Activated CD8-positive, alpha-beta memory T cell treated with anti-CD3 and anti-CD28 coated beads, Interleukin-2, amount 50 U/mL, for 4 hours (primary cell): ENCODE results near the gene BAHD1.
"Not testable (repeated sequence)": the region's sequence is repeated elsewhere in the genome, so short reads cannot be mapped to it uniquely, and the experiment has no call there.

ENCODE experiments used
- DNase-seq: peaks from one replicate; pipeline ENCODE4 v3.0.0-alpha.2; 2020

Gene BAHD1

DNA sequence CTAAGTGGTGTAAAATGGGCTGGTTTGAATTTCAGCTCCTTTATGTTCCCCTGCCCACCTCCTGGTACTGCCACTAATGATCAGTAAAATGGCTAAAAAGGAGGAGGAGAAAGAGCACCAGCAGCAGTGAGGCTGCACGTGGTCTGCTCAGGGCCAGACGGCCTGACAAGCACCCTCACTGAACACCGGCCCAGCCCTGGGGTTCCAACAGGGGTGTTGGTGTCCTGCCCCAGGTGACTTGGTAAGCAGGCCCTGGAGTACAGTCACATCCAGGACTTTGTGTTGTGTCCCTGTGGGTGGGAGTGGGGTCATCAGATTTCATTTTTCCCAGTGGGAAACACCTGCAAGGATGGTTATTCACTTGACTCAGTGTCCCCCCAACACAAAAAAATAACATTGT lies 5.4 kb downstream of the BAHD1 start:
- no peak for DNase-seq

- no peak for DNase-seq
Observed at GRCh38 chr15:40448354-40448753, 7.6 kb downstream of the BAHD1 start.

GRCh38 chr15:40449275-40449674 lies 8.5 kb downstream of the BAHD1 start:
- no peak for DNase-seq

- DNase-seq: no peak
Observed at GRCh38 chr15:40450047-40450446, 9.3 kb downstream of the BAHD1 start.

- DNase-seq: no peak
Observed at GRCh38 chr15:40451527-40452158, 10.9 kb downstream of the BAHD1 start.

DNA sequence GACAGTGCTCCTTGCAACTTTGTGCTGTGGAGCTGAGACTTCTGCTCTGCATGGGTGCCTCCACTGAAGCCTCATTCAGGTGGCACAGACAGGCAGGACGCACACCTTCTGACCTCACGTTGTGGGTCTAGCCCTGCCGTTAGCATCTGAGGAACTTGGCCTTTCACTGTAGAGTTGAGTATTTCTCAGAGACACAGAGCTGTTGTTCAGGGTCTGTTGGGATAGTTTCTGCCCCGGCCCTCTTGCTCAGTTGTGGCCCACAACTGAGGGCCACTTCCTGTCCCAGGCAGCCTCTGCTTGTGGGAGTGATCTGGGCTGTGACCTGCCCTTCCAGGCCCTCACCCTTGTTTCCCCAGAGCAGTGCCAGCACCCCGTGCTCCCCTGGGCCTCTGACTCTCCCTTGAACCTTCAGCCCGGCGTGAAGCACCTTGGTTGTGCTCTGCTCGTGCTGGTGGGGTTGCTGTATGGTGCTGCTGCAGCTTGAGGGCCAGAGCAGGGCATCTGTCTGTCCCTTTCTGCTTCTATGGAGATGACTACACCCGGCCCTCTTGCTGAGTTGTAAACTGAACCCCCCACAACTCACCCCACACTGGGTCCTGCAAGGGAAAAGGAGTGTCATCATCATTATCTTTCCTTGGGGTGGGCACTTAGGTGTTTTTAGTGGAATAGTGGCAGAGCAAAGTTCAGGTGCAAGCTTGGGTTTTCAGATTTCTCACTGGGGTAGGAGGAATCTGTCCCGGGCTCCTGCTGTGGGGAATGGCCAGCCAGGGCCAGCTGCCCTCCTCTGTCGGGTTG lies 11.7 kb downstream of the BAHD1 start:
- DNase-seq: no peak

- DNase-seq: not testable (repeated sequence)
Observed at GRCh38 chr15:40453941-40454340, 13.2 kb downstream of the BAHD1 start.

DNA sequence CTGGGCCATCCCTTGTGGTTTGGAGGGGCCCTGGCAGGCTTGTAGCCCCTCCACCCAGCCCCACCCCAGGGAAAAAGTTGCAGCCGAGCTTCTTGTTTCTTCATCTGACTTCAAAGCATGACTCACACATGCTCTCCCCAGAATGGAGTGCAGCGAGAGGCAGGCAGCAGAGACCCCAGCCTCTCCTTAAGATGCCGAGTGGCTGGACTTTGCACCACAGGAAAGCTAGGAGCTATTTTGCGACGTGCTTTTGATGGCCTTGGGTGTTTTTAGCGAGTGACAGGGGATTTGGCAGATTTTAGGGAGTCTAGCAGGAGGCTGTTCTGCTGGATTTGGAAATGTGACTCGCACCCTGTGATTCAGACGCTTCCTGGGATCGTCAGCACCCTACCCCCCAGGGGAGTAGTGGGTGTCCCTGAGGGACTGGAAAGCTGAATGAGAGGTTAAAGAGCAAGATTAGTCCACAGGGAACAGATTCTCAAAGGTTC lies 14.2 kb downstream of the BAHD1 start:
- peak; percentile 43 for DNase-seq

- DNase-seq: no peak
Observed at GRCh38 chr15:40456299-40456712, 15.6 kb downstream of the BAHD1 start.

DNA sequence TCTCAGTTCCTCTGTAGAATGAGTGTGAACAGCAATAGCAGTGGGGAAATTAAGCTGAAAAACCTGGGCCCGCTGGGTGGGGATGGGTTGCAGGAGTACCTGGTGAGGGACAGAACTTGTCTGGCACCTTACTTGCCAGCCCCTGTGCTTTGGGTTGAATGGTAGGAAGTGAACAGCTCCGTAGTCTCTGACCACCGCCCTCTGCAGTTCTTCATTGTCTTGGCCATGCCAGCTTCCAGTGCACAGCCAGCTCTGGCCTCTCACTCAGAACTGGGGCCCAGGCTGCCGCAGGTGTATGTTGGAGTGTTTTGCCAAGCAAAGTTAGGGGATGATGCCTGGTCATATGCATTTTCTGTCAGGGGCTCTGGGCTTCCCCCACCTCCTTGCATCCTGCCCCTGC lies 16.0 kb downstream of the BAHD1 start:
- no peak for DNase-seq

DNA sequence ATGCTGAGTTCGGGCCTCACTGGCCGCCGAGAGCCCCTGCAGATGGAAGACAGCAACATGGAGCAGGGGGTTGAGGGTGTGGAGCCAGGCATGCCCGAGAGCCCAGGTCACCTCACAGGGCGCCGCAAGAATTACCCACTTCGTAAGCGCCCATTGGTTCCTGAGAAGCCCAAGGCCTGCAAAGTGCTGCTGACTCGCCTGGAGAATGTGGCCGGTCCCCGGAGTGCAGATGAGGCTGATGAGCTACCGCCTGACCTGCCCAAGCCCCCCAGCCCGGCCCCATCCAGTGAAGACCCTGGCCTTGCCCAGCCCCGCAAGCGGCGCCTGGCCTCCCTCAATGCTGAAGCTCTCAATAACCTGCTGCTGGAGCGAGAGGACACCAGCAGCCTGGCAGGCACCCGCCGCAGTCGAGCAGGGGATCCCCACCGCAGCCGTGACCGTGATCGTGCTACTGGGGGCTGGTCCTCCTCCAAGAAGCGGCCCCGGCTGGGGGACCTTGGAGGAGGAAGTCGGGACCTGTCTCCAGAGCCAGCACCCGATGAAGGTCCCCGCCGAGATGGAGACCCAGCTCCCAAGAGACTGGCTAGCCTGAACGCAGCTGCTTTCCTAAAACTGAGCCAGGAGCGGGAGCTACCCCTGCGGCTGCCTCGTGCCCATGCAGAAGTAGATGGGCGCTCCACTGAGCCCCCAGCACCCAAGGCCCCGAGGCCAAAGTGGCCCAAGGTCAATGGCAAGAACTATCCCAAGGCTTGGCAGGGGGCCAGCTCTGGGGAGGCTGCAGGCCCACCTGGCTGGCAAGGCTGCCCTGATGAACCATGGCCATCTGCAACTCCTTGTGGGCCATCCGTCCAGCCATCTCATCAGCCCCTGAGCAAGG lies 18.0 kb downstream of the BAHD1 start:
- no peak for DNase-seq

DNA sequence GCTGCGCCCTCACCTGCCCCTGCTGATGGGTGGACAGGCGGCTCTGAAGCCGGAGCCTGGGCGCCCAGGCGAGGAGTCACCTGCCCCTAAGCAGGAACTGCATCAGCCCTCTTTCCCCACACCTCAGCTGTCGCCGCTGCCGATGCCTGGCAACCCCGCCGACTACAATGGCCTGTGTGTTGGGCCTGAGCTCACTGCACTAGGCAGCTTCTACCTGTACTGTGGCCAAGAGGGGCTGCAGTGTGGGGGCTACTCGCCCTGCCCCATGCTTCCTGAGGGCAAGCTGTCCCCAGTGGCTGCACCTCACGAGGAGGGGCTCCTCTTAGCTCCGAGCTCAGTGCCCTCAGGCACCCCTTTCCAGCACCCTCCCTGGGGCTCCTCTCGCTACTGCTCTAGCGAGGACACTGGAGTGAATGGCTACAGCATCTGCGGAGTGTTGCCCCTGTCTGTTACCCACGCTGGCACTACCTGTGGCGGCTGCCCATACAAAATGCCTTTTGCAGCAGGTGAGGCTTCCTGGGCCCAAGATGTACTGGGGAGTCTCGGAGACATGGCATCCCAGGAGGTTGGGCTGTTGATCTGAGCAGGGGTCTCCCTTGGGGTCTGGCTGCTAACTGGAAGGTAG lies 18.8 kb downstream of the BAHD1 start:
- no peak for DNase-seq

GRCh38 chr15:40460404-40460803 lies 19.7 kb downstream of the BAHD1 start:
- no peak for DNase-seq

- no peak for DNase-seq
Observed at GRCh38 chr15:40461958-40462357, 21.2 kb downstream of the BAHD1 start.

DNA sequence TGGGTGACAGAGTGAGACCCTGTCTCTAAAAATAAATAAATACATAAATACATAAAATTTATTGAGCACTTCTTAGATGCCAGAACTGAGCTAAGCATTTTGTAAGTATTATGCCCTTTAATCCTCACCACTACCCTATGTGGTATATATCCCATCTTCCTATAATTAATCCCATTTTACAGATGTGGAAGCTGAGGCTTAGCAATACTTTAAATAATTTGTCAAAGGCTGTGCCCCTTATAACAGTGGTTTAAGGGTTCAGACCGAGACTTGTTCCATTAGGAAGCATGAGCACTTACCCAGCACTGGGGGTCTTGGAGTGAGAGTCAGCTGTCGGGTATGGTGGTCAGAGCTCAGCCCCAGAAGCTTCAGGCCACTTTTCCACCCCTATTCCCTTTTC lies 22.5 kb downstream of the BAHD1 start:
- DNase-seq: no peak

GRCh38 chr15:40463886-40464545 lies 23.3 kb downstream of the BAHD1 start:
- no peak for DNase-seq

DNA sequence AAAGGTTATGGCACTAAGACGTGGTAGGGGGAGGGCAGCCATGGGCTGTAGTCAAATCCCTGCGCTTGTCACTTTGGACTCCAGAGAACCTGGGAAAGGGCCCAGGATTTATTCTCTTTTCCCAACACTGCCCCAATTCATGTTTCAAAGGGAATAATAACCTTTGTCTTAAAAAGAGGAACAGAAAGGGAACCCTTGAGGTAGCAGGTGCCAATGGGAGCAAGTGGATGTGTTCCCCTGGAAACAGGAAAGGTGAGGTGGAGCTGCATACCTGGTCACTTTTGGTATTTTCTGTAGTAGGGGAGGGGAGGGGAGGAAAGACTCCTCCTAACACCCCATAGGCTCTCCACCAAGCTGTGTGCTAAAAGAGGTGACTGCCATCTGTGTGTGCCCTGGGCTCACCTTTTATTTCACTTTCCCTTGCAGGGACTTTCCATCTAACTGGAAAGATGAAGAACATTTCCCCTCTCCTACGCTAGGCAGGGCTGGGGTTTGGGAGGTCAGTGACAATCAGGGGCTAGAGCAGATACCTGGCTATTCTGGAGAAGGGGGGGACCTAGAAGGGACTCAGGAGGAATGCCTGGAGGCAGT lies 23.9 kb downstream of the BAHD1 start:
- DNase-seq: no peak

DNA sequence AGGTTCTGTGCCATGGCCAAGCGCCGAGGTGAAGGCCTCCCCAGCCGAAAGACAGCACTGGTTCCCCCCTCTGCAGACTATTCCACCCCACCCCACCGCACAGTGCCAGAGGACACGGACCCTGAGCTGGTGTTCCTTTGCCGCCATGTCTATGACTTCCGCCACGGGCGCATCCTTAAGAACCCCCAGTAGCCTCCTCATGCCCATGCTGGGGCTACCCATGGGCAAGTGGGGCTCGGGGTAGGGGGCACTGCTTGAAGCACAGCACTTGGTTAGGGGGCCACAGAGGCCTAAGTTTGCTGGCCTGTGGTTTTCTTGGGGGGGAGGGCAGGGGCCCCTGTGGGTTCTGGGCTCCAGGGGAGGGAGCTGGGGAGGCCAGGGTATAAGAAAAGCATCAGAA lies 25.2 kb downstream of the BAHD1 start:
- no peak for DNase-seq

DNA sequence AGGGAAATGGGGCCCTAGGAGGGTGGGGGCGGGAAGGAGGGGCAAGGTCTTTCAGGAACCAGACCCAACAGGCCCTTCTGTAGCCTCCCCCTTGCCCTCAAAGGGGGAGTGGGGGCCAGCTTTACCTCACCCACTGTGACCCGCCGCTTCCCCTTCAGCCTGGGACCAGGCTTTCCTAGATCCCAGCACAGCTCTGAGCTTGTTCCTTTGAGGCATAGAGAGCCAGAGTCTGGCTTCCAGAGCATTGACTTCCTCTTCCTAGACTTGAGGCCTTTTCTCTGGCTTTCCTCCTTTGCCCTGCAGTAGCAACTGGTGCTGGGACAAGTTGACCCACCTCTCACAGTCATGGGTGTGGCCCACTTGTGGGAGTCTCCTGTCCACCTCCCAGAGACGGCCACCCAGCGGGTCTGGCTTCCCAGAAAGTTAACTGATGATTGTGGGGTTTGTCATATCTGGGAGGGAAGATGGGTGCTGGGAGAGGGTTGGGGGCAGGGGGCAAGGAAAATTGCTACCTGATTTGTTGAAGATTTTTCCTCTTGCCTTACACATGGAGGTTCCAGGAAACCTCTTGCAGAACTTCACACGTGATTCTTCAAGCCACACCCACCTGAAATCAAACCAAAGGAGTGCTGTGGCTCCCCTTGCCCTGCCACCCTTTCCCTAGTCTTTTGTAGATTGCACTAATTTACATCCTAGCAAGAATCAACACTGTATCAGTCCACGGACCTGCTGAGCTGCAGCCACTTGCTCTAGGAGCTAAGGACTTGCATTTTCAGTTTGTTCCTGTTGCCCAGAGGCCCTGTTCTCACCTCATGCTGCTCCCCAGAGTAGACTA lies 25.9 kb downstream of the BAHD1 start:
- DNase-seq: no peak

- DNase-seq: no peak
Observed at GRCh38 chr15:40467261-40467615, 26.5 kb downstream of the BAHD1 start.

DNA sequence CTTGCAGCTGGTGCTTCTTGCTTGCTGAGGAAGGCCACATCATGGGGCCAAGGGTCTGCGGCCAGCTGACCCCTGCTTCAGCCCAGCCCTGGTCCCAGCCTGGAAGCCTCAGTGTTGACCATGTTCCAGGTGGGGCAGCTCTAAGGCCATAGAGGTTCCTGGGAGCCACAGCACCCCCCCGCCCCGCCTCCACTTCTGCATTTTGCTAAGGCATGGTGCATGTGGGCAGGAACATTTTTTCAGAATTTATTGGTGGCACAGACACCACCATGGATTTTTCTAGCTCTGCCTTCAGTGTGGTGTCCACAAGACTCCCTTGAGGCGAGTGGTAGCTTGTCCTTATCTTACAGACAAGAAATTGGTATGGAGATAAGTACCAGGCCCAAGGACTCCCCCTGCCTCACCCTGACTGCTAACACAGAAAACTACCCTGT lies 28.2 kb downstream of the BAHD1 start:
- no peak for DNase-seq
